ENCODE measurements around the gene RAD52.
A peak's percentile ranks its signal among the peaks of the same experiment; 100 is the strongest.

RAD52 gene

GRCh38 chr12:949453-950191 lies at the start of gene RAD52:
TSS of gene RAD52 (minus strand) at chr12:949694. CDS start at chr12:933058, 16,636 bp downstream.
- H3K36me3 Mint-ChIP-seq = peaks cover 26% of the 10 kb centered on the region
- ATAC-seq = peak; percentile 85

GRCh38 chr12:998020-998874 lies 48.8 kb upstream of the RAD52 start:
- H3K27ac Mint-ChIP-seq = no peak overlapping the region
- peaks cover 21% of the 10 kb centered on the region for H3K4me1 Mint-ChIP-seq
- H3K4me3 Mint-ChIP-seq = no peak overlapping the region
- no peaks in the 10 kb centered on the region for H3K9me3 Mint-ChIP-seq
- DNase-seq (ENCODE audit: low spot score in 2 of 2) (no peak), ATAC-seq (no peak)
- no peaks in the 10 kb centered on the region for H3K36me3 Mint-ChIP-seq

More at GRCh38 chr12:949453-950191, at the start of gene RAD52:
- H3K9me3 Mint-ChIP-seq = no peaks in the 10 kb centered on the region
- peak within 1 kb of the TSS; percentile 100 for H3K4me3 Mint-ChIP-seq
- H3K27ac Mint-ChIP-seq = peak within 1 kb of the TSS; percentile 99
- DNase-seq (ENCODE audit: low spot score in 2 of 2) = peak; percentile 99 to 100
- peaks cover 38% of the 10 kb centered on the region for H3K4me1 Mint-ChIP-seq

GRCh38 chr12:997505-997904 lies 48.0 kb upstream of the RAD52 start:
- Mint-ChIP-seq H3K4me1 (peaks cover 21% of the 10 kb centered on the region), H3K27ac (no peak overlapping the region), H3K9me3 (no peaks in the 10 kb centered on the region), H3K36me3 (no peaks in the 10 kb centered on the region), H3K4me3 (no peak overlapping the region)
- ATAC-seq = no peak
- no peak for DNase-seq (ENCODE audit: low spot score in 2 of 2)

GRCh38 chr12:996881-997280 lies 47.4 kb upstream of the RAD52 start:
- H3K9me3 Mint-ChIP-seq = no peaks in the 10 kb centered on the region

GRCh38 chr12:992647-993046 lies 43.2 kb upstream of the RAD52 start:
- H3K9me3 Mint-ChIP-seq = no peaks in the 10 kb centered on the region
- H3K4me1 Mint-ChIP-seq = peaks cover 26% of the 10 kb centered on the region
- peak overlapping the region; percentile 90 for H3K4me3 Mint-ChIP-seq
- ATAC-seq (no peak), DNase-seq (ENCODE audit: low spot score in 2 of 2) (no peak)
- H3K27ac Mint-ChIP-seq = no peak overlapping the region
- H3K36me3 Mint-ChIP-seq = peaks cover 21% of the 10 kb centered on the region

More at GRCh38 chr12:996881-997280, 47.4 kb upstream of the RAD52 start:
- Mint-ChIP-seq H3K27ac (no peak overlapping the region), H3K36me3 (peaks cover under 1% of the 10 kb centered on the region), H3K4me3 (no peak overlapping the region), H3K4me1 (peaks cover 22% of the 10 kb centered on the region)
- ATAC-seq (no peak), DNase-seq (ENCODE audit: low spot score in 2 of 2) (no peak)

- no peaks in the 10 kb centered on the region for H3K9me3 Mint-ChIP-seq
- DNase-seq (ENCODE audit: low spot score in 2 of 2) = no peak
- H3K4me1 Mint-ChIP-seq = peaks cover 21% of the 10 kb centered on the region
- peak; percentile 80 for ATAC-seq
- H3K4me3 Mint-ChIP-seq = peak overlapping the region; percentile 90
- H3K36me3 Mint-ChIP-seq = peaks cover 21% of the 10 kb centered on the region
- peak overlapping the region; percentile 94 for H3K27ac Mint-ChIP-seq
Measured at GRCh38 chr12:991350-992333, 42.1 kb upstream of the RAD52 start.

GRCh38 chr12:990661-991349 lies 41.3 kb upstream of the RAD52 start, which contains the start of gene ERC1:
TSS of gene ERC1 (plus strand) at chr12:991223. CDS start at chr12:1027904, 36,681 bp downstream.
- DNase-seq (ENCODE audit: low spot score in 2 of 2) (peak; percentile 79 to 92), ATAC-seq (peak; percentile 89)
- peak within 1 kb of the TSS; percentile 94 for H3K27ac Mint-ChIP-seq

GRCh38 chr12:989751-990660 lies 40.5 kb upstream of the RAD52 start:
- DNase-seq (ENCODE audit: low spot score in 2 of 2) = no peak
- peak; percentile 60 for ATAC-seq
- H3K27ac Mint-ChIP-seq = peak overlapping the region; percentile 38

More at GRCh38 chr12:990661-991349, 41.3 kb upstream of the RAD52 start, which contains the start of gene ERC1:
- Mint-ChIP-seq H3K36me3 (peaks cover 21% of the 10 kb centered on the region), H3K4me1 (peaks cover 20% of the 10 kb centered on the region), H3K4me3 (peak within 1 kb of the TSS; percentile 90), H3K9me3 (no peaks in the 10 kb centered on the region)

GRCh38 chr12:989051-989450 lies 39.6 kb upstream of the RAD52 start:
- ATAC-seq (no peak), DNase-seq (ENCODE audit: low spot score in 2 of 2) (no peak)
- Mint-ChIP-seq H3K36me3 (peaks cover 21% of the 10 kb centered on the region), H3K4me3 (no peak overlapping the region), H3K4me1 (peaks cover 13% of the 10 kb centered on the region), H3K9me3 (no peaks in the 10 kb centered on the region), H3K27ac (no peak overlapping the region)

More at GRCh38 chr12:989751-990660, 40.5 kb upstream of the RAD52 start:
- Mint-ChIP-seq H3K4me1 (peaks cover 13% of the 10 kb centered on the region), H3K9me3 (no peaks in the 10 kb centered on the region), H3K4me3 (peak overlapping the region; percentile 90), H3K36me3 (peaks cover 21% of the 10 kb centered on the region)

- no peak overlapping the region for H3K4me3 Mint-ChIP-seq
- H3K36me3 Mint-ChIP-seq = peaks cover 21% of the 10 kb centered on the region
- H3K27ac Mint-ChIP-seq = no peak overlapping the region
- peaks cover 13% of the 10 kb centered on the region for H3K4me1 Mint-ChIP-seq
- DNase-seq (ENCODE audit: low spot score in 2 of 2) (no peak), ATAC-seq (no peak)
- H3K9me3 Mint-ChIP-seq = no peaks in the 10 kb centered on the region
Measured at GRCh38 chr12:988646-989045, 39.2 kb upstream of the RAD52 start.

- Mint-ChIP-seq H3K27ac (no peak overlapping the region), H3K36me3 (no peaks in the 10 kb centered on the region), H3K4me3 (no peak overlapping the region), H3K4me1 (peaks cover 7% of the 10 kb centered on the region), H3K9me3 (no peaks in the 10 kb centered on the region)
- no peak for DNase-seq (ENCODE audit: low spot score in 2 of 2)
- no peak for ATAC-seq
Measured at GRCh38 chr12:981961-982360, 32.5 kb upstream of the RAD52 start.

GRCh38 chr12:981176-981828 lies 31.8 kb upstream of the RAD52 start:
- DNase-seq (ENCODE audit: low spot score in 2 of 2) (no peak), ATAC-seq (peak; percentile 65)

GRCh38 chr12:979349-979748 lies 29.9 kb upstream of the RAD52 start:
- Mint-ChIP-seq H3K27ac (no peak overlapping the region), H3K9me3 (no peaks in the 10 kb centered on the region), H3K4me1 (peaks cover 7% of the 10 kb centered on the region), H3K4me3 (no peak overlapping the region), H3K36me3 (no peaks in the 10 kb centered on the region)
- DNase-seq (ENCODE audit: low spot score in 2 of 2) (no peak), ATAC-seq (no peak)

More at GRCh38 chr12:981176-981828, 31.8 kb upstream of the RAD52 start:
- Mint-ChIP-seq H3K36me3 (no peaks in the 10 kb centered on the region), H3K4me1 (peaks cover 7% of the 10 kb centered on the region), H3K4me3 (no peak overlapping the region), H3K27ac (peak overlapping the region; percentile 26), H3K9me3 (no peaks in the 10 kb centered on the region)
